Neural cell (in vitro differentiated cells): ENCODE data around the gene NCOR1. TPM values are rescaled to one million over a fixed set of nuclear protein-coding genes. Genes with fewer than 3 reads are reported as not detected.
"Not testable (repeated sequence)": the region's sequence is repeated elsewhere in the genome, so short reads cannot be mapped to it uniquely, and the experiment has no call there.

Experiments
- H2AFZ ChIP-seq: fragments of 200-600, 300-800 bp; sonication (generic), shearing (Covaris generic); 2 replicates; pipeline ENCODE4 v1.6.0; 2014; ENCODE audit warnings: low read depth, mild to moderate bottlenecking, antibody characterized with exemption, low read length, moderate library complexity
- H3F3A ChIP-seq: fragments of 200-600 bp; shearing (Covaris generic); 2 replicates; pipeline ENCODE4 v1.6.1; 2016; ENCODE audit warnings: mild to moderate bottlenecking, moderate library complexity, mixed read lengths, antibody characterized with exemption, low read length; ENCODE audit not compliant: insufficient read depth, poor library complexity, severe bottlenecking
- H3K27ac ChIP-seq: fragments of 200-600, 300-800 bp; sonication (generic), shearing (Covaris generic); 2 replicates; pipeline ENCODE4 v1.5.1; 2014; ENCODE audit warnings: mild to moderate bottlenecking, low read length, moderate library complexity
- H3K27me3 ChIP-seq: fragments of 300-800, 200-600 bp; sonication (generic), shearing (Covaris generic); 2 replicates; pipeline ENCODE4 v1.6.0; 2014; ENCODE audit warnings: mild to moderate bottlenecking, low read depth, low read length, moderate library complexity; ENCODE audit not compliant: insufficient read depth
- H3K36me3 ChIP-seq: fragments of 300-800, 200-600 bp; sonication (generic), shearing (Covaris generic); 2 replicates; pipeline ENCODE4 v1.5.1; 2014; ENCODE audit warnings: mild to moderate bottlenecking, antibody characterized with exemption, low read length, moderate library complexity; ENCODE audit not compliant: insufficient read depth
- H3K4me2 ChIP-seq: fragments of 300-800, 200-600 bp; sonication (generic), shearing (Covaris generic); 2 replicates; pipeline ENCODE4 v1.6.0; 2014; ENCODE audit warnings: mild to moderate bottlenecking, low read length
- H3K4me3 ChIP-seq: fragments of 300-800, 200-600 bp; sonication (generic), shearing (Covaris generic); 2 replicates; pipeline ENCODE4 v1.5.1; 2014; ENCODE audit warnings: mild to moderate bottlenecking, low read length, moderate library complexity
- H3K79me2 ChIP-seq: fragments of 200-600 bp; shearing (Covaris generic); replicated peaks from 2 replicates; pipeline ENCODE4 v1.6.0; 2014; ENCODE audit warnings: mild to moderate bottlenecking, low read length, moderate library complexity; ENCODE audit not compliant: insufficient read depth
- H3K9ac ChIP-seq: fragments of 300-800, 200-600 bp; sonication (generic), shearing (Covaris generic); 2 replicates; pipeline ENCODE4 v1.6.1; 2016; ENCODE audit warnings: mild to moderate bottlenecking, low read length, mixed read lengths
- H3K9me2 ChIP-seq: fragments of 200-600 bp; shearing (Covaris generic); 2 replicates; pipeline ENCODE4 v1.6.1; 2016; ENCODE audit warnings: mild to moderate bottlenecking, low read length, mixed read lengths; ENCODE audit not compliant: insufficient read depth
- H3K9me3 ChIP-seq: fragments of 200-600, 300-800 bp; sonication (generic), shearing (Covaris generic); 2 replicates; pipeline ENCODE4 v1.6.1; 2016; ENCODE audit warnings: mild to moderate bottlenecking, mixed run types, low read length, moderate library complexity, mixed read lengths
- H4K20me1 ChIP-seq: fragments of 200-600 bp; shearing (Covaris generic); 2 replicates; pipeline ENCODE4 v1.6.1; 2016; ENCODE audit warnings: mild to moderate bottlenecking, mixed run types; ENCODE audit not compliant: insufficient read depth
- EP300 ChIP-seq: fragments of 450-650 bp; conservative IDR thresholded peaks from 2 replicates; pipeline ENCODE4 v1.6.1; 2014; ENCODE audit warnings: antibody characterized with exemption, mild to moderate bottlenecking, moderate library complexity; ENCODE audit not compliant: poor library complexity, severe bottlenecking
- EZH2 ChIP-seq: fragments of 200-600, 300-800 bp; shearing (Covaris generic), sonication (generic); IDR thresholded peaks from 2 replicates; pipeline ENCODE4 v1.6.1; 2014; ENCODE audit warnings: antibody characterized with exemption, low read length, borderline replicate concordance, mild to moderate bottlenecking; ENCODE audit not compliant: insufficient read depth, poor library complexity, severe bottlenecking
- MXI1 ChIP-seq: fragments of 450-650 bp; conservative IDR thresholded peaks from 2 replicates; pipeline ENCODE4 v1.6.1; 2014; ENCODE audit warnings: antibody characterized with exemption, mild to moderate bottlenecking; ENCODE audit not compliant: poor library complexity, severe bottlenecking
- POLR2AphosphoS5 ChIP-seq: IDR thresholded peaks from 2 replicates; pipeline ENCODE4 v1.6.1; 2012
- RAD21 ChIP-seq: fragments of 450-650 bp; conservative IDR thresholded peaks from 2 replicates; pipeline ENCODE4 v1.6.1; 2014; ENCODE audit warnings: antibody characterized with exemption, mild to moderate bottlenecking, moderate library complexity
- SMC3 ChIP-seq: fragments of 450-650 bp; conservative IDR thresholded peaks from 2 replicates; pipeline ENCODE4 v1.6.1; 2014; ENCODE audit warnings: antibody characterized with exemption, mild to moderate bottlenecking, moderate library complexity; ENCODE audit not compliant: poor library complexity
- TAF1 ChIP-seq: IDR thresholded peaks from 2 replicates; pipeline ENCODE4 v1.6.1; 2012; ENCODE audit warnings: low read depth
- polyA plus RNA-seq: library from polyadenylated mRNA; depleted of rRNA; stranded (reverse); fragments of >200 nt; gene quantifications from 2 replicates; pipeline ENCODE4 v1.2.3, GENCODE V29; 2014
- TF ChIP-seq, protein P1 (sequence below): fragments of 450-650 bp; IDR thresholded peaks from 2 replicates; pipeline ENCODE4 v1.5.1; 2014; ENCODE audit warnings: antibody characterized with exemption, mild to moderate bottlenecking, moderate library complexity; ENCODE audit not compliant: poor library complexity, severe bottlenecking
- TF ChIP-seq, protein P2 (sequence below): IDR thresholded peaks from 2 replicates; pipeline ENCODE4 v1.6.1; 2012; ENCODE audit warnings: borderline replicate concordance

Gene NCOR1
- polyA plus RNA-seq, 1 donor from 2014 or later, result 26.9 TPM

DNA sequence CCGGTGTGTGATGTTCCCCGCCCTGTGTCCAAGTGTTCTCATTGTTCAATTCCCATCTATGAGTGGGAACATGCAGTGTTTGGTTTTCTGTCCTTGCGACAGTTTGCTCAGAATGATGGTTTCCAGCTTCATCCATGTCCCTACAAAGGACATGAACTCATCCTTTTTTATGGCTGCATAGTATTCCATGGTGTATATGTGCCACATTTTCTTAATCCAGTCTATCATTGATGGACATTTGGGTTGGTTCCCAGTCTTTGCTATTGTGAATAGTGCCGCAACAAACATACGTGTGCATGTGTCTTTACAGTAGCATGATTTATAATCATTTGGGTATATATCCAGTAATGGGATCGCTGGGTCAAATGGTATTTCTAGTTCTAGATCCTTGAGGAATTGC is 63.0 kb downstream of the NCOR1 start:
- not testable (repeated sequence) for H4K20me1 ChIP-seq, H3K9me2 ChIP-seq, H3K27ac ChIP-seq, H3K9me3 ChIP-seq, H3K79me2 ChIP-seq, H3K27me3 ChIP-seq, H3F3A ChIP-seq, H3K4me2 ChIP-seq, H3K9ac ChIP-seq, H3K4me3 ChIP-seq, H2AFZ ChIP-seq, H3K36me3 ChIP-seq

DNA sequence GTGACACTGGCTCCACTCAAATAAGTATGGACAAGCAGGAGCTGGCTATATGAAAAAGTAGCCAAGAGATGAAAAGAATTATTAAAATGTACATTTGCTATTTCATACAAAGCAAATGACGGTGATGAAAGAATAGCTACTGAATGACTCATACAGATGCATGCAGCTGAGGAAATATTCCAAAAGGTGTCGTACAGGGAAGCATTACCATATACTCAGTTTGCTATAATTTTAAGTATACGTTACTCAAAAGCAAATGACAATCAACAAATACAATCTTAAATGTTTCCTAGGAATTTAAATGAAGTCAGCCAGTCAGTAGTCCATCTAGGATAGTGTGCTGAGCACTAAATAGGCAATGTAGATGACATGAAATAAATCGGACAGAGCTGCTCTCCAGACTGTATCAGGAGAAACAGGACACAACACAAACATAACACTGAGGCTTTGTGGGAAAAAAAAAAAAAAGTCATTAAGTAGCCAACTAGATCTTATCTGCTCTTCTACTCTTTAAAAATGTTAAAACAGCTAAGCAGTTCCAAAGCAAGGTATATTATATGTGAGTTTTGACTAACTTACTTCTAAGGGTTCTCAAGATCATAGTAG is 65.0 kb downstream of the NCOR1 start:
- Histone ChIP-seq H3K27ac (no peak overlapping the region), H3K9ac (no peak overlapping the region), H3K79me2 (no peaks in the 10 kb centered on the region), H3K4me3 (no peak overlapping the region), H3K27me3 (no peaks in the 10 kb centered on the region), H4K20me1 (no peaks in the 10 kb centered on the region), H3F3A (no peaks in the 10 kb centered on the region), H3K9me2 (no peaks in the 10 kb centered on the region), H3K9me3 (no peaks in the 10 kb centered on the region), H3K36me3 (peaks cover 4% of the 10 kb centered on the region), H3K4me2 (no peak overlapping the region), H2AFZ (no peak overlapping the region)
- TF ChIP-seq MXI1, result no peak
- no peak for TF ChIP-seq EZH2
- no peak for TF ChIP-seq POLR2AphosphoS5
- TF ChIP-seq, protein P1, sequence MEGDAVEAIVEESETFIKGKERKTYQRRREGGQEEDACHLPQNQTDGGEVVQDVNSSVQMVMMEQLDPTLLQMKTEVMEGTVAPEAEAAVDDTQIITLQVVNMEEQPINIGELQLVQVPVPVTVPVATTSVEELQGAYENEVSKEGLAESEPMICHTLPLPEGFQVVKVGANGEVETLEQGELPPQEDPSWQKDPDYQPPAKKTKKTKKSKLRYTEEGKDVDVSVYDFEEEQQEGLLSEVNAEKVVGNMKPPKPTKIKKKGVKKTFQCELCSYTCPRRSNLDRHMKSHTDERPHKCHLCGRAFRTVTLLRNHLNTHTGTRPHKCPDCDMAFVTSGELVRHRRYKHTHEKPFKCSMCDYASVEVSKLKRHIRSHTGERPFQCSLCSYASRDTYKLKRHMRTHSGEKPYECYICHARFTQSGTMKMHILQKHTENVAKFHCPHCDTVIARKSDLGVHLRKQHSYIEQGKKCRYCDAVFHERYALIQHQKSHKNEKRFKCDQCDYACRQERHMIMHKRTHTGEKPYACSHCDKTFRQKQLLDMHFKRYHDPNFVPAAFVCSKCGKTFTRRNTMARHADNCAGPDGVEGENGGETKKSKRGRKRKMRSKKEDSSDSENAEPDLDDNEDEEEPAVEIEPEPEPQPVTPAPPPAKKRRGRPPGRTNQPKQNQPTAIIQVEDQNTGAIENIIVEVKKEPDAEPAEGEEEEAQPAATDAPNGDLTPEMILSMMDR, result no peak
- TF ChIP-seq RAD21, result no peak
- TF ChIP-seq, protein P2, sequence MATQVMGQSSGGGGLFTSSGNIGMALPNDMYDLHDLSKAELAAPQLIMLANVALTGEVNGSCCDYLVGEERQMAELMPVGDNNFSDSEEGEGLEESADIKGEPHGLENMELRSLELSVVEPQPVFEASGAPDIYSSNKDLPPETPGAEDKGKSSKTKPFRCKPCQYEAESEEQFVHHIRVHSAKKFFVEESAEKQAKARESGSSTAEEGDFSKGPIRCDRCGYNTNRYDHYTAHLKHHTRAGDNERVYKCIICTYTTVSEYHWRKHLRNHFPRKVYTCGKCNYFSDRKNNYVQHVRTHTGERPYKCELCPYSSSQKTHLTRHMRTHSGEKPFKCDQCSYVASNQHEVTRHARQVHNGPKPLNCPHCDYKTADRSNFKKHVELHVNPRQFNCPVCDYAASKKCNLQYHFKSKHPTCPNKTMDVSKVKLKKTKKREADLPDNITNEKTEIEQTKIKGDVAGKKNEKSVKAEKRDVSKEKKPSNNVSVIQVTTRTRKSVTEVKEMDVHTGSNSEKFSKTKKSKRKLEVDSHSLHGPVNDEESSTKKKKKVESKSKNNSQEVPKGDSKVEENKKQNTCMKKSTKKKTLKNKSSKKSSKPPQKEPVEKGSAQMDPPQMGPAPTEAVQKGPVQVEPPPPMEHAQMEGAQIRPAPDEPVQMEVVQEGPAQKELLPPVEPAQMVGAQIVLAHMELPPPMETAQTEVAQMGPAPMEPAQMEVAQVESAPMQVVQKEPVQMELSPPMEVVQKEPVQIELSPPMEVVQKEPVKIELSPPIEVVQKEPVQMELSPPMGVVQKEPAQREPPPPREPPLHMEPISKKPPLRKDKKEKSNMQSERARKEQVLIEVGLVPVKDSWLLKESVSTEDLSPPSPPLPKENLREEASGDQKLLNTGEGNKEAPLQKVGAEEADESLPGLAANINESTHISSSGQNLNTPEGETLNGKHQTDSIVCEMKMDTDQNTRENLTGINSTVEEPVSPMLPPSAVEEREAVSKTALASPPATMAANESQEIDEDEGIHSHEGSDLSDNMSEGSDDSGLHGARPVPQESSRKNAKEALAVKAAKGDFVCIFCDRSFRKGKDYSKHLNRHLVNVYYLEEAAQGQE, result no peak
- TF ChIP-seq EP300, result no peak
- no peak for TF ChIP-seq TAF1
- no peak for TF ChIP-seq SMC3

DNA sequence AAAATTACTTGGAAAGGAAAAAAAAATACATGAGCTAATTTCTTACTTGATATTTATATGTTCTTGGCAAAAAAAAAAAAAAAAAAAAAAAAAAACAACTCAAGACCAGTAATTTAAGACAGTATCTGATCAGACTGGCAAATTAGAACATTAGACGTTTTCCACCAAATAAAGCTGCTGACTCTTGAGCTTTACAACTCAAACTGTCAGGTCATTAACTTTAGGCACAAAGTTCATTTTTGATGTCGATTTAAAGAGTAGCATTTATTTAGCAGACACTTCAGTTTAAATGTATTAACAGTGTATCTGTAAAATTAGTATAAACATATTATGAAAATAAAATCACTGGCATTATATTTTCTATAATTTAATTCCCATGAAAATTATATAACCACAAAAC is 66.7 kb downstream of the NCOR1 start:
- TF ChIP-seq RAD21 (no peak), MXI1 (no peak), TAF1 (no peak), SMC3 (no peak)
- TF ChIP-seq, protein P2, result no peak
- Histone ChIP-seq H3K4me3 (no peak overlapping the region), H3K36me3 (peaks cover 3% of the 10 kb centered on the region), H3K9me3 (no peaks in the 10 kb centered on the region), H3K27ac (no peak overlapping the region), H3F3A (no peaks in the 10 kb centered on the region), H3K4me2 (no peak overlapping the region), H3K27me3 (no peaks in the 10 kb centered on the region), H3K9ac (no peak overlapping the region), H3K79me2 (no peaks in the 10 kb centered on the region), H3K9me2 (no peaks in the 10 kb centered on the region), H2AFZ (no peak overlapping the region), H4K20me1 (no peaks in the 10 kb centered on the region)

DNA sequence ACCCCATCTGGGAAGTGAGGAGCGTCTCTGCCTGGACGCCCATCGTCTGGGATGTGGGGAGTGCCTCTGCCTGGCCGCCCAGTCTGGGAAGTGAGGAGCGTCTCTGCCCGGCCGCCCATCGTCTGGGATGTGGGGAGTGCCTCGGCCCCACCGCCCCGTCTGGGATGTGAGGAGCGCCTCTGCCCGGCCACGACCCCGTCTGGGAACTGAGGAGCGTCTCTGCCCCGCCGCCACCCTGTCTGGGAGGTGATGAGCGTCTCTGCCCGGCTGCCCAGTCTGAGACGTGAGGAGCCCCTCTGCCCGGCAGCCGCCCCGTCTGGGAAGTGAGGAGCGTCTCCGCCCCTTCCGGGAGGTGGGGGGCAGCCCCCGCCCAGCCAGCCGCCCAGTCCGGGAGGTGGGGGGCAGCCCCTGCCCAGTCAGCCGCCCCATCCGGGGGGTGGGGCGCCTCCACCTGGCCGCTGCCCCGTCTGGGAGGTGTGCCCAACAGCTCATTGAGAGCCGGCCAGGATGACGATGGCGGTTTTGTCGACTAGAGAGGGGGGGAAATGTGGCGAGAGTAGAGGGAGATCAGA is 69.9 kb downstream of the NCOR1 start:
- not testable (repeated sequence) for H3F3A ChIP-seq, H4K20me1 ChIP-seq, H3K4me2 ChIP-seq, H3K9me3 ChIP-seq, H3K27ac ChIP-seq, H3K9me2 ChIP-seq, H3K4me3 ChIP-seq, H2AFZ ChIP-seq, H3K79me2 ChIP-seq, H3K9ac ChIP-seq, H3K27me3 ChIP-seq, H3K36me3 ChIP-seq
